Adrenal gland (tissue), 5 donors: ENCODE results near the gene ALG1L2.
"Not testable (repeated sequence)": the region's sequence is repeated elsewhere in the genome, so short reads cannot be mapped to it uniquely, and the experiment has no call there.

Experiments used
- CTCF ChIP-seq, 6 experiments: fragments of 450-650 bp in 4 of 6; fragments of 200-600 bp in 2 of 6; sonication (generic) in 1 of 6; IDR thresholded peaks; 1 replicate in 5 of 6; 2 replicates in 1 of 6; pipeline versions ENCODE4 v1.5.1 to v1.8.0; 2016 to 2021; ENCODE audit warnings: antibody characterized with exemption in 6 of 6, mild to moderate bottlenecking in 2 of 6, moderate library complexity in 1 of 6
- POLR2A ChIP-seq, 2 donors: fragments of 450-650 bp; IDR thresholded peaks; one replicate each; pipeline ENCODE4 v1.6.1; 2017; ENCODE audit warnings: antibody characterized with exemption in 2 of 2, mild to moderate bottlenecking in 2 of 2, moderate library complexity in 1 of 2
- donor health status: DM: no; HTN: no; CAD: no.

GRCh38 chr3:130037126-130037815, 44.4 kb upstream of the ALG1L2 start:
- not testable (repeated sequence) for TF ChIP-seq CTCF, POLR2A (IDR thresholded peaks at IDR 0.05)
